Non-pigmented ciliary epithelial cell (primary cell): Measurements from ENCODE around the gene APLP2.
"Not testable (repeated sequence)": the region's sequence is repeated elsewhere in the genome, so short reads cannot be mapped to it uniquely, and the experiment has no call there.

ENCODE experiments used
- DNase-seq: peaks from one replicate; pipeline ENCODE4 v3.0.0-alpha.2; 2010; ENCODE audit warnings: low read depth

The APLP2 gene

DNA sequence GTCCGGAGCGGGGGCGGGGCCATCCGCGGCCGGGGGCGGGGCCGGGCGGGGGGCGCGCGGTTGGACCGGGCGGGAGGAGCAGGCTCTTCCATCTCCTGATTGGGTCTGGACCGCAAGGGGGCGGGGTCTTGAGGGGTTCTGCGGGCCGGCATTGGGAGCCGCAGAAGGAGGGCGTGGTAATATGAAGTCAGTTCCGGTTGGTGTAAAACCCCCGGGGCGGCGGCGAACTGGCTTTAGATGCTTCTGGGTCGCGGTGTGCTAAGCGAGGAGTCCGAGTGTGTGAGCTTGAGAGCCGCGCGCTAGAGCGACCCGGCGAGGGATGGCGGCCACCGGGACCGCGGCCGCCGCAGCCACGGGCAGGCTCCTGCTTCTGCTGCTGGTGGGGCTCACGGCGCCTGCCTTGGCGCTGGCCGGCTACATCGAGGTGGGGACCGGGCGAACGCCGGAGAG is at the start of gene APLP2:
APLP2 (plus strand) TSS at position 236 of the 450 bp plus-strand sequence; CDS start at position 320, 84 bp downstream.
- DNase-seq = peak; percentile 85

DNA sequence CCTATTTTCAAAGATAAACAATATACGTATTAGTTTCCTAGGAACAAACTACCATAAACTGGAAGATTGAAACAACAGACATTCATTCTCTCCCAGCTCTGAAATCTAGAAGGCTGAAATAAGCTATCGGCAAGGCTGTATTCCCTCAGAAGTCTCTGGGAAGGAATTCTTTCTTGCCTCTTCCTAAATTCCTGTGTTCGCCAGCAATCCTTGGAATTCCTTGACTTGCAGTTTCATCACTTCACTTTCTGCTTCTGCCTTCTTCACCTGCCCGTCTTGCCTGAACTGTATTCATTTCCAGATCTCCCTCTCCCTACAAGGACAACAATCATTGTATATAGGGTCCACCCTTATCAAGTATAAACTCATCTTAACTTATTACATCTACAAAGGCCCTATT is 49.4 kb upstream of the APLP2 start:
- no peak for DNase-seq

DNA sequence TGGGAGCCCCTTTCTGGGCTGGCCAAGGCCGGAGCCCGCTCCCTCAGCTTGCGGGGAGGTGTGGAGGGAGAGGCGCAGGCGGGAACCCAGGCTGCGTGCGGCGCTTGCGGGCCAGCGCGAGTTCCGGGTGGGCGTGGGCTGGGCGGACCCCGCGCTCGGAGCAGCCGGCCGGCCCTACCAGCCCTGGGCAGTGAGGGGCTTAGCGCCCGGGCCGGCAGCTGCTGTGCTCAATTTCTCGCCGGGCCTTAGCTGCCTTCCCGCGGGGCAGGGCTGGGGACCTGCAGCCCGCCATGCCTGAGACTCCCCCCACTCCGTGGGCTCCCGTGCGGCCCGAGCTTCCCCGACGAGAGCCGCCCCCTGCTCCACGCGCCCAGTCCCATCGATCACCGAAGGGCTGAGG is 48.1 kb upstream of the APLP2 start:
- DNase-seq = not testable (repeated sequence)

DNA sequence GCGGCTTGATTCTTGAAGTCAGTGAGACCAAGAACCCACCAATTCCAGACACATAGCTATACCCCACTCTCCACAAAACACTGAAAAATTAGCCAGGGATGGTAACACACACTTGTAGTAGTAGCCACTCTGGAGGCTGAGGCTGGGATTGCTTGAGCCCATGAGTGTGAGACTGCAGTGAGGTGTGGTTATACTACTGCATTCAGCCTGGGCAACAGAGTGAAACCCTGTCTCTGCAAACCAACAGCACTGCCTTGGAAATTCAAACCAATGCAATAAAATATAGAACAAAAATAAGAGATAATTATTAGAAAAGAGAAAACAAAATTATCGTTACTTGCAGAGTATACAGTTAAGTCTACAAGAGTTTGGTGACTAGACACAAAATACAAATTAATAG is 46.9 kb upstream of the APLP2 start:
- DNase-seq = no peak

DNA sequence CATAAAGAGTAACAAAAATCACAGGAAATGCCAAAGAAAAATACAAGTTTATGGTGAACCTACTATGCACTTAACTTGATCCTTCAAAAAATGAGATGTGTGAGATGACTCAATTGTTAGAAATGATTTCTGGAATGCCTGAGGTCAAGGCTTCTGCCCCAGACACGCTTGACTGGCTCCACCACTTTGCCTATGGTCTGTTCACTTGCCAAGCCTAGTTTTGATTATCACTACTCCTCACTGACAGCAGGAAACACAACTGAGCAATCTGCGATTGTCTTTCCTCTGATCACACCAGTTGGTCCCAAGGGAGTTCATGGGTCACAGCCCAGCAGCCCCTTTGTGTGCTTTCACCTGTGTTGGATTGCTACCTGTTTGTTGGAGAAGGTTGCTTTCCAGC is 46.5 kb upstream of the APLP2 start:
- no peak for DNase-seq

DNA sequence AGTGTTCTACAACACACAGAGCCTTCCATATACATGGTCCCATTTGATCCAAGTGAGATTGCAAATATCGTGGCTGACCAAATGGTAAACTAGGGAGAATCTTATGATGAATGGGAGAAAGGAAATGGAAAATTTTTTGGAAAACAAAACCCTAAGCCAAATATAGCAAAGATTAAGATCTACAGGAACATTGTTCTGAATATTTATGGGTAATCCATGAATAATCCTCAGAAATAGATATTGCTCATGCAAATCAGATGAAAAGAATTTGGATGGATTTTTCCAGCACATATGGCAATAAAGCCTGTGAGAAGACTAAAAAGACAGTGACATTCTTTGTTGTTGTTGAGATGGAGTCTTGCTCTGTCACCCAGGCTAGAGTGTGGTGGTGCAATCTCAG is 45.3 kb upstream of the APLP2 start:
- no peak for DNase-seq

DNA sequence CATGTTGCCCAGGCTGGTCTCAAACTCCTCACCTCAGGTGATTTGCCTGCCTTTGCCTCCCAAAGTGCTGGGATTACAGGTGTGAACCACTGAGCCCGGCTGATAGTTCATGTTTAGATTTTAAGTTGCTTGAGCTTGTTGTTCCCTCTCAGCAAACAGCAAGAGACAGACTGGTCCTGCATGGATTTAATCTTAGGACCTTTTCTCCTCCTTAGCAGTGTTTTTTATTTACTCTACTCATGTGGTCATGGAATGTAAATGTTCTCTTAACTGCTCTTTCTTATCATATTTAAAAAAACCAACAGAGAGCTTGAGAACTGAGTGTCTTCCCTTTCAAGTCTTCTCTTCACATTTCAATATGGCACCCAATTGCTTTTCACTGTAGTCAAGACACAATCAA is 44.3 kb upstream of the APLP2 start:
- no peak for DNase-seq

DNA sequence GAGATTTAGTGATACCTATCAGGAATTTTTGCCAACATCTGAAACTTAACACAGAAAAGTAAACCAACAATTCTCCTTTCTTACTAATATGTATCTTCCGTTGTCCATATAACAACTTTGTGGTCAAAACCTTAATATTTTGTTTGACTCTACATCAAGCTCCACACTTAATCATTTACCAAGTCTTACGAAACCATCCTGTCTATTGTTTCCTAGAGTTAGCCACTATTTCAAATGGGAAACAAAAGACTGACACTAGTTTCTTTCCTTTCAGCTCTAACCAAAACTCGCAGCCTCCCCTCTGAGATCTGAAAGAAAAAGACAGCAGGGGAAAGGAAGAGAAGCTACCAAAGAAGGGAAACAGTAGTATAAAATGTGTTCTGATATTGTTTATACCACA is 40.6 kb upstream of the APLP2 start:
- DNase-seq = no peak

DNA sequence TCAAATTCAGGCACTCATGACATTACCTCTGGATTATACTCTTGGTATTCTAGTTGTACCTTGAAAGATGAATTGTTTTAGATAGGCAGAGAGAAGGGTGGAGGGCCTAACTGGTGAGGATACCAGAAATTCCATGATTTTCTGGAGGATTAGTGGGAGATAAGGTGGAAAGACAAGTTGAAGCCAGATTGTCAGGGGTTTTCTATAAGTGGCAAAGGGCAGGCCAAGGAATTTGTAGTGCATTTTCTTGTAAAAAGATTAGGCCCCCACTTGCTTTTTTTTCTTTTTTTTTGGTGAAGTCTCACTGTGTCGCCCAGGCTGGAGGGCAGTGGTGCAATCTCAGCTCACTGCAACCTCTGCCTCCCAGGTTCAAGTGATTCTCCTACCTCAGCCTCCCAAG is 38.6 kb upstream of the APLP2 start:
- DNase-seq = no peak

DNA sequence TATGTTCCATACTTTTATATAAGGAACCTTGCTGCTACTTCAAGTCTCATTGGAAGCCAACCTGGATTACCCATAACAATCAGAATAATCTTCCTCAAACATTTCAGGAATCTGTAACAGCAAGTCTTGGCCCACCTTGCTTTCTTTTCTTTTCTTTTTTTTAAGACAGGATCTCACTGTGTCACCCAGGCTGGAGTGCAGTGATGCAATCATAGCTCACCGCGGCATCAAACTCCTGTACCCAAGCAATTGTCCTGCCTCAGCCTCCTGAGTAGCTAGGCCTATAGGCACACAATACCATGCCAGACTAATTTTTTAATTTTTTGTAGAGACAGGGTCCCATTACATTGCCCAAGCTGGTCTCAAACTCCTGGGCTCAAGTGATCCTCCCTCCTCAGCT is 37.7 kb upstream of the APLP2 start:
- no peak for DNase-seq

DNA sequence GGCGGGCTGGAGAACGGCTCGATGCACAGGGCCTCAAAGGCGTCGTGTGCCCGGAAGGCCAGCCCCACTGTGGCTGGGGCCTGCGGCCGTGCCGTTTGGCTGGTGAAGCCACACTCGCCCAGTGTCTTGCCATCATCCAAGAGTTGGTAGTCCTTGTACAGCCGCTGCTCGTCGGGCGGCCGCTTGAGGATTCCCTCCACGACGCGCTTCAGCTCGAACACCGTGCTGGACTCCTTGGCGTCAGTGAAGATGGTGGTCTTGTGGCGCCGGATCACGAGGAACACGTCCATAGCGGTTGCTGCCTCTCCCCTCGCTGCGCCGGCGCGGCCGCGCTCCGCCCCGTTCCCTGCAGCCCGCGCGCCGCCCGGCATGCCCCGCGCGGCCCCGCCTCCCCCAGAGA is 36.8 kb upstream of the APLP2 start:
- no peak for DNase-seq

DNA sequence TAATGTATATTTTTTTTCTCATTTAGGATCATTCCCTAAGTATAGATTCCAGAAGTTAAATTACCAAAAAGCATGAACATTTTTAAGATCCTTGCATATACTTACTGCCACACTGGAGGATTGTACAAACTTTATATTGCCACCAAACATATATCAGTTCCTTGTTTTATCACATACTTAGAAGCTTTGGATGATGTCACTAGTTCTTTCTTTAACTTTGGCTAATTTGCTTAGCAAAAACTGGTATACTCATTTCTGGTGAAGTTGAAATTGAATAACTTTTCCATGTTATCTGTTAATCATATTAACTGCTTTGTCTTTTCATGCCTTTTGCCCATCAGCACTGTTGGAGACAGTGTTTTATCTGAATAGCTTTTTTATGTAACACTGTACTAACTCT is 35.5 kb upstream of the APLP2 start:
- no peak for DNase-seq

DNA sequence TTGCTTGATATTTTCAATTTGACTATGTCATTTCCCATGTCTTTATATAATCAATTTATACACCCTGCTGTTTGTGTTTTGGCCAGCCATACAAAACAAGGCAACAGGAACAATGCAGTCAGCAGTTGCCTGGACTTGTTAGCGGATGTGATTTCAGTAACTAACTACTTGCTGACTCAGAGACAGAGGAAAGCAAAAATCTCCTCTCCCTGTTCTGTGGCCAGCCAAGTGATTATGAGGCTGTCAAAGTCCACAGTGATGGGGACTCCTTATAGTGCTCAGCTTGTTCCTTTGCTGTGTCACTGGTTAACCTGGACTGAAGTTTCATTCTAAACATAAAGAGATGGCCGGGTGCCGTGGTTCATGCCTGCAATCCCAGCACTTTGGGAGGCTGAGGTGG is 32.6 kb upstream of the APLP2 start:
- DNase-seq = peak; percentile 70

DNA sequence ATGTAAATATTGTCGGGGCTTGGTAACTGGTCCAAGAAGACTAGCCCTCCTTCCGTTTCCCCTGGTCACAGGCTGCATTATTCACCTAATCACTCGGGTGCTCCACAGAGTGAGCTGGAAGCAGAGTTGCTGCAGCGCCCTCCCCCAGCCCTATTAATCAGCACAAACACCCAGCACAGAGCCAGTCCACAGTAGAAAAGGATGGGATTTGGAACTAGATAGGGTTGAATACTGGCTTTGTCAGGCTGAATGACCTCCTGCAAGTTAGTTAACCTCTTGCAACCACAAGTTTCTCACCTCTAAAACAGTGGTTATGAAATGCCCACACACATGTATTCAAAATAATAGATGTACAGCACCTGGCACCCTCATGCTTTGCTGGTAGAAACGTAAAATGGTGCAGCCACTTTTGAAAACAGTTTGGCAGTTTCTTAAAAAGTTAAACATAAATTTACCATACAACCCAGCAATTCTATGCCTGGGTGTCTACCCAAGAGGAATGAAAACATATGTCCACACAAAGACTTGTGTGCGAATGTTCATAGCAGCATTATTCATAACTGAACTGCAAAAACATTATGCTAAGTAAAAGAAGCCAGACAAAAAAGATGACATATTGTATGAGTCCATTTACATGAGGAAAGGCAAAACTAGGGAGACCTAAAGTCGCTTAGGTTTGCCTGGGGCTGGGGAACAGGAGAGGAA is 31.7 kb upstream of the APLP2 start:
- DNase-seq = no peak

DNA sequence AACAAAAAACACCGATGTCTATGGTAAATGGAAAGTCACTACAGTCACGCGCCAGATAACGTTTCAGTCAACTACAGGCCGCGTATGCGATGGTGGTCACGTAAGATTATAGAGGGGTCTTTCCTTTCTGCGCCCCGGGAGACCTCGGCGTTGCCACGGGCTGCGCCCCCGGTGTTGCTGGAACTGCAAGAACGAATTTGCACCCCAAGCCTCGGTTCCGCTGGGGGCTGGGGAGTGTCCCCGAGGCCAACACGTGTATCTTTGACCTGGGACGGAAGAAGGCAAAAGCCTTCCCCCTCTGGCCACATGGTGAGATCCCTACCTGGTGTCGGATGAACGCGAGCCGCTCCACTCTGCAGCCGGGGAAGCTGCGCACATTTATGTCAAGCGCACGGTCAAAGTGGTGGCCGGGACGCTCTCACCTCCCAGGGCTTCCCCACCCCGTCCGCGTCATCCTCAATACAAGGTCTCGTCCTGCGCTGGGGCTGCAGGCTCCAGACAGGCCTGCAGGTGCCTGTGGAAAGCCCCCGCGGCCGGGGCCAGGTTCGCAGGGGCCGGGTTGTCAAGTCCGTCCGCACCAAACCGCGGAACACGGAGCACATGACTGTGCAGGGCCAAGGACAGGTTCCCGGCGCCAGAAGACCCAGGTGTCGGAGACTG is 29.3 kb upstream of the APLP2 start:
- no peak for DNase-seq

DNA sequence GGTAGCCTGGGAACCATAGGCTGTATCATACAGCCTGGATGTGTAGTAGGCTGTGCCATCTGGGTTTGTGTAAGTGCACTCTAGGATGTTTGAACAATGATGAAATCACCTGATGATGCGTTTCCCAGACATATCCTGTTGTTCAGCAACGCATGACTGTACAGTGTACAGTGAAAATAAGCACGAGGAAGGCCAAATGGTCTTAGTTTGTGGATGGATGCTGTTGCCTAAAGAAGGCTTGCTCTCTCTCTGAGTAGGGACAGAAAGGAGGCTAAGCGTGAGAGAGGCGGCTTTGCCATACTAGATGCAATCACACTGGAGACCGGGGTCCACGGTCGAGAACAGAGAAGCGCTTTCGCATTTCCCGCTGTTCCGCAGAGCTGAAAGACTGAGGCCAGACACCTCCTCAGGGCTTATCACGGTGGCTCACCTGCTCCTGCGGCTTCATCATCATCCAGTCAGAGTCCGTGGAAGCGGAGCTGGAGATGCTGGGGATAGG is 27.6 kb upstream of the APLP2 start:
- DNase-seq = peak; percentile 87

DNA sequence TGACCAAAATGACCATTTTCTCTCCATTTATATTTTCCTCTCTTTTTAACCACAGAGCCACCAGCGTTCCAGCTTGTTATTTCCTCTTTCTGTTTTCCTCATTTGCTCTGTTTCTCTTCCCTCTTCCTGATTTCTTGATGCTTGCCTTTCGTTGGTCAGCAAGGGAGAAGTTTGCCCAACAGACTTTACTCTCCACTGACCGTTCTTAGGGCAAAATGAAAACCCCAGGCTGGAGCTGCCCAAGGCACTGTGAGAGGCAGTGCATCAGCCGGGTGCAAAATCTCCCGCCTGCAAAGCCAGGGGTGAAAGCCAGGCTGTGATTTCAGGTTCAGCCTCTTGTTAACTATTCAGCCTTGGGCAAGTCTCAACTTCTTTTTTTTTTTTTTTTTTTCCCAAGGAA is 26.1 kb upstream of the APLP2 start:
- DNase-seq = no peak

DNA sequence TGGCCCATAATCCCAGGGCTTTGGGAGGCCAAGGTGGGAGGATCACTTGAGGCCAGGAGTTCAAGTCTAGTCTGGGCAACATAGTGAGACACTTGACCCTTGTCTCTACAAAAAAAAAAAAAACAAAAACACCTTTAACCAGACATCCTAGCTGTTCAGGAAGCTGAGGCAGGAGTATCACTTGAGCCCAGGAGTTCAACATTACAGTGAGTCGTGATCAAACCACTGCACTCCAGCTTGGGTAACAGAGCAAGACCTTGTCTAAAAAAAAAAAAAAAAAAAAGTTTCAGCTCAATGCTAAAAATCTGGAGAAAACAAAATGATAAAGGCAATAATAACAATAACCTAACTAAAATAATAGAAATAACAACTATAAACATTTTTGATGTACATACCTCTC is 22.6 kb upstream of the APLP2 start:
- DNase-seq = no peak

DNA sequence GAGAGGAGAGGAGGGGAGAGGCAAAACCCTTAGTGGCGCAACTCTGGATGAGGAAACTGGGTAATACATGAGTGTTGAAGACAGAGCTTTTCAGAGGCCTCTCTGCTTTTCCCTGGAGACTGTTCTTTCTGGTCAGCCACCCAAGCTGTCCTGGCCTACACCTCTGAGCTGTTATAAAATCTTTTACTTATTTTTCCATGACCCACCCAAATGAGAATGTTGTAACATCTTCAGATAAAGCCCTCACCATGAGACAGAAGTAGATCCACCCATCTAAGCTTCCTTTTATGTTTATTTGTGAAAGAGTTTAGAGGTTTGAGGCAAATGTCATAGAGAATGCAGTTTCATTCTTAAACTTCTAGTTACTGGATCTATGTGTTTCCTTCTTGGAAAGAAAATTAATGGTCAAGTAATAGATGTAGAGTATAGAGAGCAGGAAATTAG is 20.3 kb upstream of the APLP2 start:
- DNase-seq = no peak

DNA sequence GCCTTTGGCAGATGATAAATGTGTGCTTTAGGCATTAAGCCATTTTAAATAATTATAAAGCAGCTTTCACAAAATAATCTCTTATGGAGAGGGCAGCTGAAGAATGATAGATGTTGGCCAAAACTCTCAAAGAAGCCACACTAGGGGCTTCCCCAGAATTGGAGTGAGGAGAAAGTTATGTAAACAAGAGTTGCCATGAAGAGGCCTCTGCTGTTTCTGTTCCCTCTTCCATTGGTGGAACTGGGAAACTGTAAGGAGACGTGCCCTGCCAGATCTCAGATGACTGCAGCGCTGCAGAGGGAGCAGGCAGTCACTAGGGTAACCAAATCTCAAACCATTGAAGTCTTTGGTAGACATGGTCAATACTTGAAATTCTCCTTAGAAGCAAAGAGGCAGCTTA is 19.4 kb upstream of the APLP2 start:
- no peak for DNase-seq

DNA sequence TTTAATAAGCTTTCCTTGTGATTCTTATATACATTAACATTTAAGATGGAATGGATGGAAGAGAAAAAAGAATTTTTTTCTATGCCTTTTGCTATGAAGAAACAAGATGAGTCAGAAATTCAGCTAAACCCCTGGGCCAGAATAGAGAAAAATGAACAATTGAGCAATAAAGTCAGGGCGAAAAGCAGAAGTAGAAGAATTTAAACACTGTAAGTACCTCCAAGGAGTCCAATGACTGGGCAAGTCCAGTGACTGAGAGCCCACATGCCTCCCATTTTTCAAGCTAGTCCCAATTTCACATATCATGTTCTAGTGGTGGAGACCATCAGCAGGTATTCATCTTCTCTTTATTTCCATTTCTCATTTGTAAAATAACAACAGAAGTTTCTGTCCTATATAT is 18.6 kb upstream of the APLP2 start:
- no peak for DNase-seq

DNA sequence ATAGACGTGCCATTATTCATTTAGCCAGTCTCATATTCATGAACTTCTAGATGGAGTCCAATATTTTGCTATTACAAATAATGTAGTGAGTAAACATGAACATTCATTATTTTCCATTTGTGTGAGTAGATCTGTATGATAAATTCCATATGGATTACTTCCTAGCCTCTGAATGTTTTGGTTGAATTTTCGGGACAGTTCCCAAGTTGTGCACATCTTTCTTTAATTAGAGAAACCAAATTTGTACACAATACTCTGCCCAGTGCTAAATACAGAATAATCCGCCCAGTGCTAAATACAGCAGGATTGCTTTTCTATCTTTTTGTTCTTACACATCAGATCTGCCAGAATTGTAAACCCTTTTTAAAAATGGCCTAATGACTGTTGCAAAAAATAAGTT is 17.1 kb upstream of the APLP2 start:
- no peak for DNase-seq

DNA sequence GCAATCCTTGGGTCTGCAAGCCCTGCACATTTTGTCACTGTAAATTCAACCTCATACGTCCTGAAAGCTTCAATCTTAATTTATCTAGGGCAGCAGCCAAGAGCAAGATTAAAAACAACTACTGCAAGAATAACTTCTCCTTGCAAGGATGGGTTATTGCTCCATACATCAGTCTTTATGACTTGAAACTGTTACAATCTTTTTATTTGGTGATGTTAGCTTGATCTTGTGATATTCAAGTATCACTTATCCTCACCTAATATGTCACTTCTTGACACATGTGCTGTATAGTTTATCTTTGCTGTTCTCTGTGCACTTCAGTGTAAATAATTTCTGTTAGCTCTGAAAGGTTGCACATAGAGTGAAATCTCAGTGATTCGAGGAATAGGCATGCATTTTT is 14.7 kb upstream of the APLP2 start:
- DNase-seq = no peak

DNA sequence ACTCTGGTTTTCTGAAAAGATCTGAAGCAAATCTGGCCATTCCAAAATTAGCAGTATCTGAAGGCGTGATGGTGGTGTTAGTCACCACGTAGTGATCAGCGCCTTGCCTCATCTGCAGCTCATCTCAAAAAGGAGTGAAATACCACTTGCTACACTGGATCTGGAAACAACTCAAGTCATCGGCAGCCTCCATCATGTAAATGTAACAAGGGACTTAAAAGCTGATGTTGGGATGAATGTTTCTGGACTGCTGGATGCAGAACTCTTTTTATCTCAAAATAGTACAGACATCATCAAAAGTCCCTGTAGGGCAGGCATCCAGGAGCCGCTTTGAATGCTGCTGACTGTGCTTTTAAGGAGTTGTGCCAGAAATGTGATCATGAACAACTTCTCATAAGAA is 14.1 kb upstream of the APLP2 start:
- DNase-seq = no peak
